ENCODE measurements around the gene KIF16B.

The KIF16B gene

DNA sequence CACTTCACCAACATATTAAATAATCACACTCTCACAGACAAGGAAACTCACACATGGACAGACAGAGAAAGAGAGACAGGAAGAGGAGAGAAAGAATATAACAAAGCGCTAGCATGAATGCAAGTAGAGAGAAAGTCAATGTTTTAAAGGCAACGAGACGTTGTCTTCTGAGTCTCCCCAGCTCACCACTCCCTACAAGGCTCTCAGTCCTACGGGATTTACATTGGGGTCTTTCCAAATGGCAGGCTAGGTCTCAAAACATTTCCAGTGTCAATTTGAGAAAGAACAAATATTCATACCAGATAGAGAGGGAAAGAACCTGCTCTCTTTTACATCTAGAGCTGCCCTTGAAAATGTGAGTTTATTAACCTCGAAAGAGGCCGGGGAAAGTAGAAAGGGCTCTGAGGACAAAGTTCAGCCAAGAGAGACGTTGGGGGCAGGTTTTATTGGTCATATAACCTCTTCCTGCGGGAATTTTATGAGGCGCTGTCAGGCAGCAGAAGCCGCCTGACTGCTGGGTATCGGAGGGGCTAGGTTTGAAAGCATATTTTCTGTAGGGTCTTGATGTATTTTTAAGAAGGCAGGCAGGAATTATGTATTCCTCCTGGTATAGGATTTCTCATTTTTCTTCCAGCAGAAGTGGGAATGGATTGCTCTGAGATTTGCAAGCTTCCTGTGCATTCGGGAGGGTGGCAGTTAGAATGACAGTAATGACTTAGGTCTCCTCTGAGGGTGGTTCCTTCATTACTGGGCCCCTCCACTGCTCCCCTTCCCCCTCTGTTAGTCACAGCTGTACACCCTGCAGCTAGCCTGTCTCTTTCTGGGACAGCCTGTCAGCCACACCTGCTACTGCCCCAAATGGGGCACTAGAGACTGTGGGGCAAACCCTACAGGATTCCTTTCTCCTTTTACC is 34.4 kb upstream of the KIF16B start (continued):
- TF ChIP-seq, protein P1, sequence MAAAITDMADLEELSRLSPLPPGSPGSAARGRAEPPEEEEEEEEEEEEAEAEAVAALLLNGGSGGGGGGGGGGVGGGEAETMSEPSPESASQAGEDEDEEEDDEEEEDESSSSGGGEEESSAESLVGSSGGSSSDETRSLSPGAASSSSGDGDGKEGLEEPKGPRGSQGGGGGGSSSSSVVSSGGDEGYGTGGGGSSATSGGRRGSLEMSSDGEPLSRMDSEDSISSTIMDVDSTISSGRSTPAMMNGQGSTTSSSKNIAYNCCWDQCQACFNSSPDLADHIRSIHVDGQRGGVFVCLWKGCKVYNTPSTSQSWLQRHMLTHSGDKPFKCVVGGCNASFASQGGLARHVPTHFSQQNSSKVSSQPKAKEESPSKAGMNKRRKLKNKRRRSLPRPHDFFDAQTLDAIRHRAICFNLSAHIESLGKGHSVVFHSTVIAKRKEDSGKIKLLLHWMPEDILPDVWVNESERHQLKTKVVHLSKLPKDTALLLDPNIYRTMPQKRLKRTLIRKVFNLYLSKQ (tag by site-specific recombination; IDR thresholded peaks at IDR 0.05; ENCODE audit: borderline replicate concordance) = no peak
- TF ChIP-seq IKZF3 (tag by site-specific recombination; IDR thresholded peaks at IDR 0.05) = peak; percentile 49; the same call in 1 of the 2 replicates
- TF ChIP-seq, protein P2, sequence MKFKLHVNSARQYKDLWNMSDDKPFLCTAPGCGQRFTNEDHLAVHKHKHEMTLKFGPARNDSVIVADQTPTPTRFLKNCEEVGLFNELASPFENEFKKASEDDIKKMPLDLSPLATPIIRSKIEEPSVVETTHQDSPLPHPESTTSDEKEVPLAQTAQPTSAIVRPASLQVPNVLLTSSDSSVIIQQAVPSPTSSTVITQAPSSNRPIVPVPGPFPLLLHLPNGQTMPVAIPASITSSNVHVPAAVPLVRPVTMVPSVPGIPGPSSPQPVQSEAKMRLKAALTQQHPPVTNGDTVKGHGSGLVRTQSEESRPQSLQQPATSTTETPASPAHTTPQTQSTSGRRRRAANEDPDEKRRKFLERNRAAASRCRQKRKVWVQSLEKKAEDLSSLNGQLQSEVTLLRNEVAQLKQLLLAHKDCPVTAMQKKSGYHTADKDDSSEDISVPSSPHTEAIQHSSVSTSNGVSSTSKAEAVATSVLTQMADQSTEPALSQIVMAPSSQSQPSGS (tag by site-specific recombination; IDR thresholded peaks at IDR 0.05; ENCODE audit: low read depth) = no peak
- no peak for TF ChIP-seq TCF7L2 (IDR thresholded peaks at IDR 0.05; ENCODE audit: borderline replicate concordance, low read depth, low read length)
- no peak for TF ChIP-seq GFI1B (tag by site-specific recombination; IDR thresholded peaks at IDR 0.05)
- TF ChIP-seq ZNF121 (tag by site-specific recombination; IDR thresholded peaks at IDR 0.05) = no peak
- TF ChIP-seq, protein P3, sequence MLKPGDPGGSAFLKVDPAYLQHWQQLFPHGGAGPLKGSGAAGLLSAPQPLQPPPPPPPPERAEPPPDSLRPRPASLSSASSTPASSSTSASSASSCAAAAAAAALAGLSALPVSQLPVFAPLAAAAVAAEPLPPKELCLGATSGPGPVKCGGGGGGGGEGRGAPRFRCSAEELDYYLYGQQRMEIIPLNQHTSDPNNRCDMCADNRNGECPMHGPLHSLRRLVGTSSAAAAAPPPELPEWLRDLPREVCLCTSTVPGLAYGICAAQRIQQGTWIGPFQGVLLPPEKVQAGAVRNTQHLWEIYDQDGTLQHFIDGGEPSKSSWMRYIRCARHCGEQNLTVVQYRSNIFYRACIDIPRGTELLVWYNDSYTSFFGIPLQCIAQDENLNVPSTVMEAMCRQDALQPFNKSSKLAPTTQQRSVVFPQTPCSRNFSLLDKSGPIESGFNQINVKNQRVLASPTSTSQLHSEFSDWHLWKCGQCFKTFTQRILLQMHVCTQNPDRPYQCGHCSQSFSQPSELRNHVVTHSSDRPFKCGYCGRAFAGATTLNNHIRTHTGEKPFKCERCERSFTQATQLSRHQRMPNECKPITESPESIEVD (tag by site-specific recombination; IDR thresholded peaks at IDR 0.05) = peak; percentile 13; the same call in 1 of the 2 replicates
- no peak for TF ChIP-seq HOXA7 (CRISPR knock-in tag; IDR thresholded peaks at IDR 0.05; ENCODE audit: borderline replicate concordance)
- TF ChIP-seq, protein P4, sequence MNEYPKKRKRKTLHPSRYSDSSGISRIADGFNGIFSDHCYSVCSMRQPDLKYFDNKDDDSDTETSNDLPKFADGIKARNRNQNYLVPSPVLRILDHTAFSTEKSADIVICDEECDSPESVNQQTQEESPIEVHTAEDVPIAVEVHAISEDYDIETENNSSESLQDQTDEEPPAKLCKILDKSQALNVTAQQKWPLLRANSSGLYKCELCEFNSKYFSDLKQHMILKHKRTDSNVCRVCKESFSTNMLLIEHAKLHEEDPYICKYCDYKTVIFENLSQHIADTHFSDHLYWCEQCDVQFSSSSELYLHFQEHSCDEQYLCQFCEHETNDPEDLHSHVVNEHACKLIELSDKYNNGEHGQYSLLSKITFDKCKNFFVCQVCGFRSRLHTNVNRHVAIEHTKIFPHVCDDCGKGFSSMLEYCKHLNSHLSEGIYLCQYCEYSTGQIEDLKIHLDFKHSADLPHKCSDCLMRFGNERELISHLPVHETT (tag by site-specific recombination; IDR thresholded peaks at IDR 0.05) = no peak
- TF ChIP-seq ZNF558 (tag by site-specific recombination; IDR thresholded peaks at IDR 0.05) = no peak
- TF ChIP-seq, protein P5, sequence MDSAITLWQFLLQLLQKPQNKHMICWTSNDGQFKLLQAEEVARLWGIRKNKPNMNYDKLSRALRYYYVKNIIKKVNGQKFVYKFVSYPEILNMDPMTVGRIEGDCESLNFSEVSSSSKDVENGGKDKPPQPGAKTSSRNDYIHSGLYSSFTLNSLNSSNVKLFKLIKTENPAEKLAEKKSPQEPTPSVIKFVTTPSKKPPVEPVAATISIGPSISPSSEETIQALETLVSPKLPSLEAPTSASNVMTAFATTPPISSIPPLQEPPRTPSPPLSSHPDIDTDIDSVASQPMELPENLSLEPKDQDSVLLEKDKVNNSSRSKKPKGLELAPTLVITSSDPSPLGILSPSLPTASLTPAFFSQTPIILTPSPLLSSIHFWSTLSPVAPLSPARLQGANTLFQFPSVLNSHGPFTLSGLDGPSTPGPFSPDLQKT (IDR thresholded peaks at IDR 0.05; ENCODE audit: borderline replicate concordance, low read depth, low read length) = no peak
- TF ChIP-seq ZSCAN23 (tag by site-specific recombination; IDR thresholded peaks at IDR 0.05) = no peak

DNA sequence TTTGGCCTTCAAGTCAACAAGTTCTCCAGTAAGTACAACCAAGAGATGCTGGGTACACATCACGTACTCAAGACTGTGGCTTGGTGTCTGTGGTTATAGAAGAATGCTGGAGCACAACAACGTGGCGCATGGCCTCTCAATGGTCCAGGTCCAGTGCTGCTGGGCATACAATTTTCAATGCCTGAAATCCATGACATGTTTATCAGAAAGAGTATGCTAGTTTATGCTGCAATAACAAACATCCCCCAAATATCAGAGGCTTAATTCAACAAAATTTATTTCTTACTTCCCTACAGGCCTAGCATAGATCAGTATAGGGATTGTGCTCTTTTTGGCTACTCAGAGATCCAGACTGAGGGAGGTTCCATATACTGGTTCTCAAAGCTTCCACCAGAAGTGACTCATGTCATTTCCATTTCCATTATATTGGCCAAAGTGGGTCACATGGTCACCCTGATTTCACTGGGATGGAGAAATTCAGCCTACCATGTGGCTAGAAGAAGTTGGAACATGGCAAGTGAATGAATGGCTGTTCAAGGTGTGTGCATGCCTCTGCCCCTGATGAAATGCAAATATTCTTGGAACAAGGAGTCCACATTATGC is 33.3 kb upstream of the KIF16B start:
- peaks cover 14% of the 10 kb centered on the region for H3K4me1 ChIP-seq (ENCODE audit: control insufficient read depth, insufficient read depth, low read length)
- no peak overlapping the region for H3K27ac ChIP-seq (ENCODE audit: extremely low read depth, low read depth, low read length)
- H3K9me3 ChIP-seq (ENCODE audit: control insufficient read depth, insufficient read depth, low read depth, low read length) = no peaks in the 10 kb centered on the region
- ChIA-PET POLR2A (no interaction called here), CTCF (interaction anchor here (0.6 kb wide), 2 partner anchors 170 to 1537 kb away, joined by 3 to 5 read pairs; no protein-coding TSS in a partner anchor)
- H3K4me3 ChIP-seq (ENCODE audit: low read depth, low read length) = no peak overlapping the region
- TF ChIP-seq, protein P6, sequence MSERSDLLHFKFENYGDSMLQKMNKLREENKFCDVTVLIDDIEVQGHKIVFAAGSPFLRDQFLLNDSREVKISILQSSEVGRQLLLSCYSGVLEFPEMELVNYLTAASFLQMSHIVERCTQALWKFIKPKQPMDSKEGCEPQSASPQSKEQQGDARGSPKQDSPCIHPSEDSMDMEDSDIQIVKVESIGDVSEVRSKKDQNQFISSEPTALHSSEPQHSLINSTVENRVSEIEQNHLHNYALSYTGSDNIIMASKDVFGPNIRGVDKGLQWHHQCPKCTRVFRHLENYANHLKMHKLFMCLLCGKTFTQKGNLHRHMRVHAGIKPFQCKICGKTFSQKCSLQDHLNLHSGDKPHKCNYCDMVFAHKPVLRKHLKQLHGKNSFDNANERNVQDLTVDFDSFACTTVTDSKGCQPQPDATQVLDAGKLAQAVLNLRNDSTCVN (tag by site-specific recombination; optimal IDR thresholded peaks at IDR 0.05) = no peak
- TF ChIP-seq ZNF366 (tag by site-specific recombination; conservative IDR thresholded peaks at IDR 0.05) (no peak), YY1 (tag by site-specific recombination; IDR thresholded peaks at IDR 0.05) (no peak), ZNF473 (tag by site-specific recombination; IDR thresholded peaks at IDR 0.05) (no peak), ZFHX2 (tag by site-specific recombination; conservative IDR thresholded peaks at IDR 0.05) (no peak)
- no peaks in the 10 kb centered on the region for H3K36me3 ChIP-seq (ENCODE audit: control insufficient read depth in 2 of 2, insufficient read depth in 1 of 2, low read length in 2 of 2)

Data from HEK293 (cell line).